ENCODE data around the gene SLC27A5.

- TF ChIP-seq, protein P1, sequence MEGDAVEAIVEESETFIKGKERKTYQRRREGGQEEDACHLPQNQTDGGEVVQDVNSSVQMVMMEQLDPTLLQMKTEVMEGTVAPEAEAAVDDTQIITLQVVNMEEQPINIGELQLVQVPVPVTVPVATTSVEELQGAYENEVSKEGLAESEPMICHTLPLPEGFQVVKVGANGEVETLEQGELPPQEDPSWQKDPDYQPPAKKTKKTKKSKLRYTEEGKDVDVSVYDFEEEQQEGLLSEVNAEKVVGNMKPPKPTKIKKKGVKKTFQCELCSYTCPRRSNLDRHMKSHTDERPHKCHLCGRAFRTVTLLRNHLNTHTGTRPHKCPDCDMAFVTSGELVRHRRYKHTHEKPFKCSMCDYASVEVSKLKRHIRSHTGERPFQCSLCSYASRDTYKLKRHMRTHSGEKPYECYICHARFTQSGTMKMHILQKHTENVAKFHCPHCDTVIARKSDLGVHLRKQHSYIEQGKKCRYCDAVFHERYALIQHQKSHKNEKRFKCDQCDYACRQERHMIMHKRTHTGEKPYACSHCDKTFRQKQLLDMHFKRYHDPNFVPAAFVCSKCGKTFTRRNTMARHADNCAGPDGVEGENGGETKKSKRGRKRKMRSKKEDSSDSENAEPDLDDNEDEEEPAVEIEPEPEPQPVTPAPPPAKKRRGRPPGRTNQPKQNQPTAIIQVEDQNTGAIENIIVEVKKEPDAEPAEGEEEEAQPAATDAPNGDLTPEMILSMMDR (IDR thresholded peaks at IDR 0.05): no peak
- TF ChIP-seq POLR2A (IDR thresholded peaks at IDR 0.05) (no peak), POLR2AphosphoS5 (IDR thresholded peaks at IDR 0.05; ENCODE audit: insufficient read depth in 1 of 2, low read depth in 1 of 2) (no peak)
Observed at GRCh38 chr19:58455306-58455705, 56.5 kb downstream of the SLC27A5 start.

Data from vagina (tissue), 2 donors.